ENCODE results near the gene ZCCHC3.

ZCCHC3 gene

DNA sequence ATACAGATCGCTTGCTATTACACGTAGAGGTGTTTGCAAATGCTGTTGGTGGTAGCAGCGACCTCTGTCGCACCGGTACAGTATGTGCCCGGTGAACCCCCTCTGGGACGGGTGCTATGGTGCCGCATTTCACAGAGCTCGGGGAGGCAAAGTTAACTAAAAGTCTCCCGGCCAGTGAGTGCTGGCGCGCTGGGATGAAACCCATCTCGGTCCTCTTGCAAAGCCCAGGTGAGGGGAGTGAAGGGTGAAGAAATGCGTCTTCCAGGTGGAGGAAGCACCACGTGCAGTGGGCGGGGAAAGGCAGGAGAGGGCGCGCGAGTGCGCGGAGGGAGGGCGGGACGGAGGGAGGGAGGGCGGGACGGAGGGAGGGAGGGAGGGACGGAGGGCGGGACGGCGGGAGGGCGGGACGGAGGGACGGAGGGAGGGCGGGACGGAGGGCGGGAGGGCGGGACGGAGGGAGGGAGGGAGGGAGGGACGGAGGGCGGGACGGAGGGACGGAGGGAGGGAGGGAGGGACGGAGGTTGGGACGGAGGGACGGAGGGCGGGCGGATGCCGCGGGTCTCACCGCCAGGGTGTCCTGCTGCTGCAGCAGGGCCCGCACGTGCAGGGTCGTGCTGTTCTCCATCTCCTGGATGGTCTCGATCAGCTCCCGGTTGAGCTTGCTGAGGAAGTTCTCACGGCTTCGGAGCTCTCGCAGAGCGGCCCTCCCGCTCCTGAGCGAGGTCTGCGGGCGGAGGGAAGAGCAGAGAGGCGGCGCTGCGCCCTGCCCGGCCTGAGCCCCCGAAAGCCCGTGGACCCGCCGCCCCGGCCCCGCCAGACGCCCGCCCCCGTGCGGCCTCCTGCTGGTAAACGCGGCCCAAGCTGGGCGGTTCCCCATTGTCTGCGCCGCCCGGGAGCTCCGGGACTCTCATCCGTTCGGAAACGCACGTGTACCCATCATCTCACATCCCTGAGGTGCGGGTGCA lies 18.5 kb upstream of the ZCCHC3 start:
- DNase-seq (ENCODE audit: low read depth in 2 of 2), result no peak

DNA sequence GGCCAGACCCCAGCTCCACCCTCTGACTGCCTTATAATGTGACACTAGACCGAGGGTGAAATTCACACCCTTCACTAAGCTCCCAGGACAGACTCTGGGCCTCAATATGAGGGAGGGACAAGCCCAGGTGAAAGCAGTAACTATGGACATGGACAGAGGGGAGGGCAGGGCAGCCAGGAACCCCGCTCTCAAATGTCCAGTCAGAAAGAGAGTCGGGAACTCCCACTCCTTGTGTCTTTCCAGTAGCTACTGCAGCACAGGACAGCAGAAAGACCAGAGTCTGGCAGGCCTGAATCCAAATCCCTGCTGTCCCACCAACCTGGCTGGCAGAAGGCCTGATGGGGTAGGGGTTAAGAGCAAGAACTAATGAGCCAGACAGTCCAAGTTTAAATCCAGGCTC lies 13.2 kb upstream of the ZCCHC3 start:
- no peak for DNase-seq (ENCODE audit: low read depth in 2 of 2)

DNA sequence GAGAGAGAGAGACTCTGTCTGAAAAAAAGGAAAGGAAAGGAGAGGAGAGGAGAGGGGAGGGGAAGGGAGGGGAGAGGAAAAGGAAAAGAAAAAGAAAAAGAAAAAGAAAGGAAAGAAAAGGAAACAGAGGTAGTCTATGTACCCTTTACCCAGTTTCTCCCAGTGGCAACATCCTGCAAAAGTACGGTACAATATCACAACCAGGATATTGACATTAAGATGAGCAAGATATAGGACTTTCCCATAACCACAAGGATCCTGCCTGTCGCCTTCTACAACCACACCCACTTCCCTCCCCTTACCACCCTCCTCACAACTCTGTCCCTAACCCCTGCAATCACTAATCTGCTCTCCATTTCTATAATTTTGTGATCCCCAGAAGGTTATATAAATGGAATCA lies 10.9 kb upstream of the ZCCHC3 start:
- DNase-seq (ENCODE audit: low read depth in 2 of 2), result no peak

DNA sequence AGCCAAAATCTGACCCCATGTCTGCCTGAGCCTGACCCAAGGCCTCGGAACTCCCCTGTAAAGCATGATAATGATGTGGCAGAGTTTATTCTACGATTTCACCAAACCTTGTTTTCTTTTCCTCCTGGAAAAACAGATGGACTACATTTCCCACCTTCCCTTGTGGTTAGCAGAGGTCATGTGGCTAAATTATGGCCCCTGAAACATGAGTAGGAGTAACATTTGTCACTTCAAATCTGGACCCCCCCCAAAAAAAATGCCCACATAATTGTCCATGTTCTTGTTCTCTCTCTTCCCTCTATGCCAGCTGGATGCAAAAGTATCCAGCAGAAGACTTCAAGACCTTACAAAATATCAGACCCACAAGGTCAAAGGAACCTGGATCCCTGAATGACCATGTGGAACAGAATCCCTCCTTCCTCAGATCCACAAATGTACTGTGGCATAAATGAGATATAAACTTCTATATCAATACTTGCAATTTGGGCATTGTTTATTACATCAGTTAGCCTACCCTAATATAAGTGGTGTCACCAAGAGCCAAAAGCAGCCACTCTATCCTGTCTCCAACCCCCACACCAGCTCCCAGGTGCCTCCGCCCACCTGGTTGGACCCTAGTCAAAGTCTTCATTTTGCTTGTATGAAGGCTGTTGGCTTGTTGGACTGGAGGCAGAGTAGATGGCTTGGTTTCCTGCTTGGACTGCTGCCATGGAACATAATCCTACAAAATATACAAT lies 8.2 kb upstream of the ZCCHC3 start:
- no peak for DNase-seq (ENCODE audit: low read depth in 2 of 2)

DNA sequence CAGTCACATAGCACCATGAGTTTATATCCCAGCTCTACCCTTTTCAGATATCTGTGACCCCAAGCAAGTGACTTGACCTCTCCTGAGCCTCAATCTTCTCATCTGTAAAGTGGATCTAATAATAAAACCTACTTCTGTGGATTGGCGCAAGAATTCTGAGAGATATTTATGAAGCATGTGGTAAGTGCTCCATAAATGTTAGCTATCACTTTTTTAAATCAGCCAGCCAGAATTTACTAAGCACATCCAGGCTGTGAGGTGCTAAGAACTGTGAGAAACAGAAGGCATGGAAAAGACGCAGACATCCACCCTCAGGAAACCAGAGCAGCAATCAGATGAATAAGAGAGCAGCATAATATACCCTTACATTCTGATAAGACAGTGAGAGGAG lies 7.7 kb upstream of the ZCCHC3 start:
- no peak for DNase-seq (ENCODE audit: low read depth in 2 of 2)

DNA sequence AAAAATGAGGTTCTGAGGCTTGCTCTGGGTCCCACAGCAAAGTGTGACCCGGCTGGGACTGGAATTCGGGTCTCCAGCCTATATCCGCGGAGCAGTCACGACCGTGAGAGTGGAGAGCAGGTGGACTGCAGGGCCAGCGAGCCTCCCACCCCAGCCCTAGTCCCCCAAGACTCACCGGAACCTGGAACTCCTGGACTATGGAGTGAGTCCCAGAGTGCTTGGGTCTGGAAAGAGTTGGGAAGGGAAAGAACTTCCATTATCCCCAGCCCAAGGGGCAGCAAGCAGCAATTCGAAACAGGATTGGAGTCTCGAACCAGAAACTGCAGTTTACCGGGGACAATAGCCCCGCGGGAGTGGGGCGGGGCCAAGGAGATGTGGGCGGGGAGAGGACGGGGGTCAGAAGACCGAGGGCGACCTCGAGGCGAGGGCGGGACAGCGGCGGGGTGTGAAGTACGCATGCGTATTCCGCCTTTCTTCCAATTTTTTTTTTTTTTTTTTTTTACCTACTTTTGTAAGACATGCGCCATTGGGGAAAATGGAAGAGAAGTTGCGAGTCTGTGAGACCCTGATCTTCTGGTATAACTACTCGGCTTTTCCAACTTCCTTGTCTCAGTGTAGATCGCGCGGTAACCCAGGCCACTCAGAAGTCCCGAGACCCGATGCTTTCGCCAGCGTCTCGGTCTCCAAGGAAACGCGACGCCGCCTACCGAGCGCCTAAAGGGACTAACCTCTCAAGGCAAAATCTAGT lies 7.1 kb upstream of the ZCCHC3 start, which contains the start of gene C20orf96:
C20orf96 (minus strand) TSS at position 667 of the 748 bp plus-strand sequence; CDS start at position 527, 140 bp downstream.
- peak; percentile 58 to 73 for DNase-seq (ENCODE audit: low read depth in 2 of 2)

DNA sequence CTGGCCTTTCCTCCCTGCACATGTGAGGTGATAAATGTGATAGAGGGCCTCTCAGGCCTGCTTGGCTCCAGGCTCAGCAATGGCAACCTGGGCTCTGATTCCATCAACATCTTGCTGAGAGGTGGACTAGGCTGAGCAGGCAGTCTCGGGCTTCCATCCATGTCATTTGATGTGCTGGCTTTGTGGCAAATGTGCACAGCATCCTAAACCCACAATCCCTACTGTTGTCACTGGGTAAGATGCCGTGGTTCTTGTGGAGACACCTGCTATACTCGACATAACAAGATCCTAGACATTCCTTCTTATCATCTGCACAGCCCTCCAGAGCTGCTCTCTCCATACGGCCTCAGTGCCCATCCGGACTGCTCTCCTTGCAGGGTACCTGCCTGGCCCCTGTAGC lies 2.8 kb upstream of the ZCCHC3 start:
- DNase-seq (ENCODE audit: low read depth in 2 of 2), result no peak

DNA sequence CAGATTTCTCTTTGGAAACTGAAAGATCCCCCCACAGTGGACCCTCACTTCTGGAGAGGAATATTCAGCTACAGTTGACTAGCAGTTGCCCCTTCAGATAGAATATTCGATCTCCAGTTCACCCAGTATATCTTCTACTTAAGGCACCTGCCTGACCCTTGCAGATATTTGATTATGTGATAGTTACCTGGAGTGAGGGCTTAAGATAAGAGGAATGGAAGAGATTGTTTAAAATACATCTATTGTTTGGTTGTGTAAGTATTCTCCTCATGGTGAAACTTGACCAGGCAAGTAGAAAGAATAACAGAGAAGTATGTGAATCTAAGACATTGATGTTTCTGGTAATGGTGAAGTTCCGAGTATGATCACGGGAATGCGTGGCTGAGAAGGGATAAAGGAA lies 1.6 kb upstream of the ZCCHC3 start:
- no peak for DNase-seq (ENCODE audit: low read depth in 2 of 2)

DNA sequence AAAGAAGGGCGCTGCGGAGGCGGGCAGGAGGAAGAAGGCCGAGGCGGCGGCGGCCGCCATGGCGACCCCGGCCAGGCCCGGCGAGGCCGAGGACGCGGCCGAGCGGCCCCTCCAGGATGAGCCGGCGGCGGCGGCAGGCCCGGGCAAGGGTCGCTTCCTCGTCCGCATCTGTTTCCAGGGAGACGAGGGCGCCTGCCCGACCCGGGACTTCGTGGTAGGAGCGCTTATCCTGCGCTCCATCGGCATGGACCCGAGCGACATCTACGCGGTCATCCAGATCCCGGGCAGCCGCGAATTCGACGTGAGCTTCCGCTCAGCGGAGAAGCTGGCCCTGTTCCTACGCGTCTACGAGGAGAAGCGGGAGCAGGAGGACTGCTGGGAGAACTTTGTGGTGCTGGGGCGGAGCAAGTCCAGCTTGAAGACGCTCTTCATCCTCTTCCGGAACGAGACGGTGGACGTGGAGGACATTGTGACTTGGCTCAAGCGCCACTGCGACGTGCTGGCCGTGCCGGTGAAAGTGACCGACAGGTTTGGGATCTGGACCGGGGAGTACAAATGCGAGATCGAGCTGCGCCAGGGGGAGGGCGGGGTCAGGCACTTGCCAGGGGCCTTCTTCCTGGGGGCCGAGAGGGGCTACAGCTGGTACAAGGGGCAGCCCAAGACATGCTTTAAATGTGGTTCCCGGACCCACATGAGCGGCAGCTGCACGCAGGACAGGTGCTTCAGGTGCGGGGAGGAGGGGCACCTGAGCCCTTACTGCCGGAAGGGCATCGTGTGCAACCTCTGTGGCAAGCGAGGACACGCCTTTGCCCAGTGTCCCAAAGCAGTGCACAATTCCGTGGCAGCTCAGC lies 780 bp downstream of the ZCCHC3 start:
- DNase-seq (ENCODE audit: low read depth in 2 of 2), result peak in 1 of 2 donors; percentile 3

DNA sequence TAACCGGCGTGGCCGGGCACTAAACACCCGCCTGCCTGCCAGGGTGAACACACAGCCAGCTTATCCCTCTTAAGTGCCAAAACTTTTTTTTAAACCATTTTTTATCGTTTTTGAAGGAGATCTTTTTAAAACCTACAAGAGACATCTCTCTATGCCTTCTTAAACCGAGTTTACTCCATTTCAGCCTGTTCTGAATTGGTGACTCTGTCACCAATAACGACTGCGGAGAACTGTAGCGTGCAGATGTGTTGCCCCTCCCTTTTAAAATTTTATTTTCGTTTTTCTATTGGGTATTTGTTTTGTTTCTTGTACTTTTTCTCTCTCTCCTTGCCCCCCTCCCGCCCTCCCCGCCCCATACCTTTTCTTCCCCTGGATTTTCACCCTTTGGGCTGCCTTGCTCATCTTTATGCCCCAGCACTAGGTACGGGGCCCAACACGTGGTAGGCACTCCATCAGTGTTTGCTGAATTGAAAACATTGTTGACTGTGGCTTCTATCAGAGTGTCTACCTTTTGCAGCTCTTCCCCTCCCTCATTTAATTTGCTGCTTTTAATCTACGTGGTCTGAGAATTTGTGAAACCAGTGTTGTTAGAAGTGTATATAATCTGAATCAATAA lies 1.5 kb downstream of the ZCCHC3 start:
- DNase-seq (ENCODE audit: low read depth in 2 of 2), result no peak

DNA sequence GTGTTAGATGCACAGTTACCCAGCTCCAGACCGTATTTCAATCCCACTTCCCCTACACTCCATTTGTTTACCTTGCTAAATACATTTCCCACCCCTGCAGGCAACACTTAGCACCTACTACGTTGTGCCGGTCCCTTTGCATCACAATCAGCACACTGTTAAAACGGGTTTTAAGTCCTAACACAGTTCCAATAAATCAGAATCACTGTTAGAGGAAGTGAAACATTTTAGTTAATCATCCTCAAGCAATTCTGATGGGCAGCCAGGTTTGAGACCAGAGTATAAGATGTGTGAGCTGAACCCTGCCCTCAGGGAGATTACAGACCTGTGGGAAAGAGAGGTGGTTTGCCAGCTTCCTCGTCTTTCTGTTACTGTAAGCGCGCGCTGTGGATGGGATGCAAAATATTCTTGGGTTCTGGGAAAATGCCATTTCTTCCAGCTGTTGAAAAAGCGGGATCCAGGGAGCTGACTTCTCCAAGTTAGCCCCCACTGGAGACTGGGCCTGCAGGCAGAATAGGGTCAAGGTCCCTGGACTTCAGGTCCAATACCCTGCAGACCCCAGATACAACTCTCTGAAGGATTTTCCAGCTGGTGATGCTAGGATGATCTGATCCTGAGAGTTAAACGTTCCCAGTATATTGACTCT lies 3.1 kb downstream of the ZCCHC3 start:
- no peak for DNase-seq (ENCODE audit: low read depth in 2 of 2)

DNA sequence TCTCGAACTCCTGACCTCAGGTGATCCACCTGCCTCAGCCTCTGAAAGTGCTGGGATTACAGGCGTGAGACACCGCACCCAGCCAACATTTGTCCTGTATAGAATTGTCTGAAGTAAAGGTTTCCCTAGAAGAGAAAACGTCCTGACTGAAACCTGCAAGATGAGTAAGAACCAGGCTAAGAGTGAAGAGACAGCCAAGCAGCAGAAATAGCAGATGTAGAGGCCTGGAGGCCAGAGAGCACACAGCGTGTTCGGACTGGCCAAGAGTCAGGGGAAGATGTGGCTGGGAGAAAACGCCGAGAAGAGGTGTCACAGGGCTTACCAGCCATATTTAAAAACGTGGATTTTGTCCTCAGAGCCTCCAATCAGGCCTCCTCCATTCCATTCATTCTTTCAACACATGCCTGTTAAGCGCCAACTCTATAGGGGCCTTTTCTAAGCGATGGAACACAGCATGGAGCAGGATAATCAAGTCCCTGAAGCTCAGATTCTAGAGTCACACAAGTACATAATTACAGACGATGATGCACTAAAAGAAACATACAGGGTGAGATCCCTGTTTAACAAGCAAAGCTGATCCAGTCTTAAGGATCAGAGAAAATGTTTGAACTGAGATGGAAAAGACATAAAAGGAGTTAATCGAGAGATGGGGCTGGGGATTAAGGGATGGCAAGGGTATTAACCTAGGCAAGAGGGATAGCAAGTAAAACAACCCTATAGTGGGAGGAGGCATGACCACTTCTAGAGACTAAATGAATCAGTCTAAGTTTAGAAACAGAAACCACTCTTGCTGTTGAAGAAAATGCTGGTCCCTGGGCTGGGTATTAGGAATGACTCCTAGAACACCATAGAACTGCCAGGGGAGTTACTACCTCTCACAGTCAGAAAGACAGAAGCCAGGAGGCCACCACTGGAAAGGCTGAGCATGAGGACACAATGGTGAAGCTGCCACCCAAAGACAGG lies 4.8 kb downstream of the ZCCHC3 start:
- no peak for DNase-seq (ENCODE audit: low read depth in 2 of 2)

DNA sequence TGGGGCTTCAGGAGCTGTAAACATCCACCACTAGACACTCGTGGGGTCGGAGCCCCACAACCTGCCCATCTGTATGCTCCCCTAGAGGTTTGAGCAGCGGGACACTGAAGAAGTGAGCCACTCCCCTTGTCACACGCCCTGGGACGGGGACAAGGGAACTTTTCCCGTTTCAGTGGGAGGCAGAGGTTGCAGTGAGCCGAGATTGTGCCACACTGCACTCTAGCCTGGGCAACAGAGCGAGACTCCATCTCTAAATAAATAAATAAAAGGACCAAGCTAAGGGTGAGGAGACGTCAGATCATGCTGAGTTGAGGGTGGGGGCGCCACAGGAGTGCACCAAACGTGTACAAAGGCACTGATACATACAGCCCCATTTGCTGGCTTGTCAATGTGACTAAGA lies 8.4 kb downstream of the ZCCHC3 start:
- DNase-seq (ENCODE audit: low read depth in 2 of 2), result no peak

DNA sequence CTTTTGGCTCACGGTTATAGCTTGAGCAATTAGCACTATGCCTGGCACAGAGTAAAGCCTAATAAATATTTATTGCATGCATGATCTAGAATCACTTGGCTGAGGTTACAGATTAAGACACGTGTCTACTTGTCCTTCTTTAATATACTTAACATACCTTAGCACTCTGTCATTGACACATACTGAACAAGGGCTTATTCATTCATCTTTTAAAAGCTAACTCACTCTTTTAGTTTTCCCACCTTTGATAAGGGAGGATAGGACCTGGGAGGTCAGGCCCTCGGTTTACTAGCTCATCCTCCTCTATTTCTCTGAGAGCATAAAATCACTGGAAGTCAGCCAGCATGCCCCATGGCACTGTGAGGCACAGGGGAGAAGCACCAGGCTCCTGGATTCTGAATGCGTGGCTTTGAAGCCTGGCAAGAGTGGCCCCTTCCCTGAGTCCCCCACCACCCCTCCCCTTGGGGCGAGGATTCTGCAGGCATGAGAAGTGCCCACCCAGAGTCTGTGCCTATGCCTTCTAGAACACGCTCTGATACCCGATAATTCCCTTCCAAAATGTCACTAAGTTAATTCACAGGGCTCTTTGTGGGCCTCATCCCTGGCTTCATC lies 11.2 kb downstream of the ZCCHC3 start:
- DNase-seq (ENCODE audit: low read depth in 2 of 2), result no peak

DNA sequence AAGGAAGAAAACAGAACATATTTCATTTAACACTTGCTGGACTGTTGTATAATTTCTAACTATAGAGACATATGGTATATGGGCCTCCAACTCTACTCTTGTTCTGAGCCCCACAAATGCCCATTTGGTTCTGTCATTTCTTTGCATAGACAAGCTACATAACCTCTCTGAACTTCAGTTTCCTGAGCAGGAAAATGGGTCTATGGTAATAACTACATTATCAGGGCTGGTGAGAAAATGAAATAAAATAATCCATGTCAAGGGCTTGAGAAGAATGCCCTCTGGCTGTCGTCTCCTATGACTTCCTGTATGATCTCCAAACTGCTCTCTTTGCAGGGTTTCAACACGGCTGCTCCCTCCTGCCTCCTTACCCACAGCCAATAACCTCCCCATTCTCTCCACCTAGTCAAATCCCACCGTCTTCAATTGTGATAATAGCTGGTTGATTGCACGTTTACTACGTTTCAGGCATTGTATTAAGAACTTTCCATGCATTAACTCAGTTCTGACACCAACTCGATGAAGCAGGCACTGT lies 12.0 kb downstream of the ZCCHC3 start:
- no peak for DNase-seq (ENCODE audit: low read depth in 2 of 2)

DNA sequence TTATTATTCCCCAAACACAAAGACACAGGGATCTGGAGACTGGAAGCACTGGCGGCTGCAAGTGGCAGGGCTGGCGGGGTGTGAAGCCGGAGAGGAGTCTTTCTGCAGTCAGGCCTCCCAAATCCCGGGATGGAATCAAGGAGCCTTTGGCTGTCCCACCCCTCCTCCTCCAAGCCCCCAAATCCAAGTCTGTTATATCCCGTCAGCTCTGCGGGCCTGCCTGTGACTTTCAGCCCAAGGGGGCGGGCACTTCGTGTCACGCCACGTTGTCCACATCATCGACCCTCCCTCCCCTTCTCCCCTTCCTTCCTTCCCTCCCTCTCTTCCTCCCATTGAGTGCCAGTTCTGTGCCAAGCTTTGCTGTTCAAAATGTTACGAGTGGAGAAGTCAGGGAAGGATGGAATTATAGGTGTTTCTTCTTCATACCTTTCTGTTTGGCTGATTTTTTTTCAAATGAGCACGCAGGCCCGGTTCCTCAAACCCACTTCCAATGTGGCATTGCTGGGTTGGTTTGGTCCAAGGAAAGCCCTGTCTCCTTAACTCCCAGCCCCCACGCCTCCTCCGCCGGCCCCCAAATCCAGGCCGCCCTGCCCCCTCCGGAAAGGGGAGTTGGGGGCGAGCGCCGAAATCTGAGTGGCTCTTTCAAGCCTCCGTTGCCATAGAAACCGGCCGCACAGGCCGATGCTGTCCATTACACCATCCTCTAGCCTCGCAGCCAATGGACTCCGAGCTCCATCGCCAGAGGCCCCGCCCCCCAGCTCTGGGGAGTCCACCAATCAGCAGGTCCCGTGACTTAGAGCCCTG lies 12.7 kb downstream of the ZCCHC3 start:
- peak in 1 of 2 donors; percentile 70 for DNase-seq (ENCODE audit: low read depth in 2 of 2)

DNA sequence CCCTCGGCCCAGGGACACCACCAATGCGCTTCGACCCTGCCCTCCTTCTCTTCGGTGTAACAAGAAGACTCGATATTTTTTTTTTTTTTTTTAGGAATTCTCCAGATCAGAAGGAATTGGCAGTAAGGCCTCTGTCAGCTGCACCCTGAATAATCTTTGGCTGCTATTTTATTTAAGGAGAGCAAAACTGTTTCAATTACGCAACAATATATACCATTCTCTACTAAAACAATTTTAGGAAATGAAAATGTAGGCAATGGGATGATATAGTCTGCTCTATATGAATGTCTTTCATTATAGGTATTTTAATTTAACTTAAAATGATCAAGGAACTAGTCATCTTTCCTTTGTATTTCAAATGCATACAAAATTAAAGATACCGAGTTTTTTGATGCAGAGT lies 13.3 kb downstream of the ZCCHC3 start:
- DNase-seq (ENCODE audit: low read depth in 2 of 2), result no peak

DNA sequence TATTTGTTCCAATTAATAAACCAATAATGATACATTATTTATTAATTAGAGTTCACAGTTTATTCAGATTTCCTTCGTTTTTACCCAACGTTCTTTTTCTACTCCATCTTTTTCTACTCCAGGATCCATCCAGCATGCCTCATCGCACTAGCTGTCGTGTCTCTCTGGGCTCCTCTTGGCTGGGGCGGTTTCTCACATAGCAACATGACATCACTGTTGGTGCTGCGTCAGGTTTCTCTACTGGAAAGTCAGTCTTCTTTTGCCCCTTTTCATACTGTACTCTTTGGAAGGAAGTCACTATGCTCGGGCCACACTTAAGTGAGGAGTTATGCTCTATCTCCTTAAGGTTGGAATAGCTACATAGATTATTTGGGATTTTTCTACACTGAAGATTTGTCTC lies 14.2 kb downstream of the ZCCHC3 start:
- no peak for DNase-seq (ENCODE audit: low read depth in 2 of 2)
